ENCODE results near the gene GALR3.

DNA sequence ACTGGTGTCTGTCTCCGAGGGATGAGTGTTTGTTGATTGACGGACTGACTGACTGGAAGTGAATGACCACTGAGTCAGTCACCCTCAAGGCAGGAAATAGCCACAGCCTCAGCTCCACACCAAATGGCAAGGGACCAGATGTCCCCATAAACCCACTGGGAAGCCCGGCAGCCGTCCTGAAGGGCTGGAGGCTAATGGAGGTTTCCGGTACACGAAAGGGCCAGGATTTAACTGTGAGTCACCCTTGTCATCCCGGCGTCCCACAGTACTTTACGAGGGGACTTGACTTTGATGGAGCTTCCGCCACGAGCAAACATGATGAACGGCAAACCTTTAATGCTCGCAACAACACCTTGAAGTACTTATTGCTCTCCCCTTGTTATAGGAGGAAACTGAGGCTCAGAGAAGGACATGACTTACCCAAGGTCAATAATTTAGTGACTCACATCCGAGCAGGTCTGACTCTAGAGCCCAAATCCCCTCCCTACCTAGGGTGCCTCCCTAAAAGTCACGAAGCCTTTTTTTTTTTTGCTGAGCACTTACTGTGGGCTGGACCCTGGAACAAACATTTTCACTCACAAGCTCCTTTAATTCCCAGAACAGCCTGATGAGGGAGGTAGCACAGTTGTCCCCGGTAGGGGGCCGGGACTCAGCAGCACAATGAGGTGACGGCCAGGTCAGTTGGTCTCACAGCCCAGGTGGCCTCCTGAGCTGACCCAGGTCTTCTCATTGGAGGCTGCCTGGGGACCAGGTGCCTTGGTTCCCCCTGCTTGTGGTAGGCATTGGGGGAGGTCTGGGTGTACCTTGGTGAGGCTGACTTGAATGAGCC lies 40.6 kb upstream of the GALR3 start:
- TF ChIP-seq POLR2AphosphoS5 (IDR thresholded peaks at IDR 0.05; ENCODE audit: low read depth, low read length) (no peak), SIN3A (IDR thresholded peaks at IDR 0.05; ENCODE audit: borderline replicate concordance, insufficient read depth, low read length) (no peak), TAF1 (IDR thresholded peaks at IDR 0.05; ENCODE audit: borderline replicate concordance, insufficient read depth, low read length) (no peak)
- TF ChIP-seq, protein P1, sequence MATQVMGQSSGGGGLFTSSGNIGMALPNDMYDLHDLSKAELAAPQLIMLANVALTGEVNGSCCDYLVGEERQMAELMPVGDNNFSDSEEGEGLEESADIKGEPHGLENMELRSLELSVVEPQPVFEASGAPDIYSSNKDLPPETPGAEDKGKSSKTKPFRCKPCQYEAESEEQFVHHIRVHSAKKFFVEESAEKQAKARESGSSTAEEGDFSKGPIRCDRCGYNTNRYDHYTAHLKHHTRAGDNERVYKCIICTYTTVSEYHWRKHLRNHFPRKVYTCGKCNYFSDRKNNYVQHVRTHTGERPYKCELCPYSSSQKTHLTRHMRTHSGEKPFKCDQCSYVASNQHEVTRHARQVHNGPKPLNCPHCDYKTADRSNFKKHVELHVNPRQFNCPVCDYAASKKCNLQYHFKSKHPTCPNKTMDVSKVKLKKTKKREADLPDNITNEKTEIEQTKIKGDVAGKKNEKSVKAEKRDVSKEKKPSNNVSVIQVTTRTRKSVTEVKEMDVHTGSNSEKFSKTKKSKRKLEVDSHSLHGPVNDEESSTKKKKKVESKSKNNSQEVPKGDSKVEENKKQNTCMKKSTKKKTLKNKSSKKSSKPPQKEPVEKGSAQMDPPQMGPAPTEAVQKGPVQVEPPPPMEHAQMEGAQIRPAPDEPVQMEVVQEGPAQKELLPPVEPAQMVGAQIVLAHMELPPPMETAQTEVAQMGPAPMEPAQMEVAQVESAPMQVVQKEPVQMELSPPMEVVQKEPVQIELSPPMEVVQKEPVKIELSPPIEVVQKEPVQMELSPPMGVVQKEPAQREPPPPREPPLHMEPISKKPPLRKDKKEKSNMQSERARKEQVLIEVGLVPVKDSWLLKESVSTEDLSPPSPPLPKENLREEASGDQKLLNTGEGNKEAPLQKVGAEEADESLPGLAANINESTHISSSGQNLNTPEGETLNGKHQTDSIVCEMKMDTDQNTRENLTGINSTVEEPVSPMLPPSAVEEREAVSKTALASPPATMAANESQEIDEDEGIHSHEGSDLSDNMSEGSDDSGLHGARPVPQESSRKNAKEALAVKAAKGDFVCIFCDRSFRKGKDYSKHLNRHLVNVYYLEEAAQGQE (IDR thresholded peaks at IDR 0.05; ENCODE audit: insufficient read depth in 1 of 2, low read depth in 2 of 2, low read length in 2 of 2), result no peak
